SK-N-SH (cell line): ENCODE data around the gene GAS1.

Experiments
- ELF1 ChIP-seq: IDR thresholded peaks from 2 replicates; pipeline ENCODE4 v1.4.0; 2012
- JUND ChIP-seq: IDR thresholded peaks from 2 replicates; pipeline ENCODE4 v1.4.0; 2012
- POLR2AphosphoS5 ChIP-seq: IDR thresholded peaks from 2 replicates; pipeline ENCODE4 v1.6.1; 2012; ENCODE audit warnings: low read depth, low read length
- TF ChIP-seq, protein P1 (sequence below): fragments of 200-600 bp; sonication (generic); IDR thresholded peaks from 2 replicates; pipeline ENCODE4 v1.6.1; 2017; ENCODE audit warnings: antibody characterized with exemption, mild to moderate bottlenecking, moderate library complexity

DNA sequence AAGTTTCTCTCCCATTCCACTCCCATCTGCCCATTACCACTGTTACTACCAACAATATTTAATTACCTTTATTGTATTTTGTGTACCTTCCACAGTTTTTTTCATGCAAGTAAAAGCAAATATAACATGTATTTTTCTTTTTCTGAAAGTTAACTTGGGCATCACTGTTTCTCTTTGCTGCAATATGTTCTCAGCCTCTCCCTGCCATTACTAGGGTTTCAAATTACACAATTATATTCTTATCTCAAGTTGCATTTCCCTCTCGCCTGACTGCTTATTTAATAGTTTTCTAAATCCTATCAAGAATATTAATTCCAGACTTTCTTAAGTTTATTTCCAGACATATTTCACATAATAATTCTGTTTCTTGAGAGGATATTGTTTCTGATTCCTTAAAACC lies 46.9 kb upstream of the GAS1 start:
- no peak for TF ChIP-seq ELF1
- TF ChIP-seq, protein P1, sequence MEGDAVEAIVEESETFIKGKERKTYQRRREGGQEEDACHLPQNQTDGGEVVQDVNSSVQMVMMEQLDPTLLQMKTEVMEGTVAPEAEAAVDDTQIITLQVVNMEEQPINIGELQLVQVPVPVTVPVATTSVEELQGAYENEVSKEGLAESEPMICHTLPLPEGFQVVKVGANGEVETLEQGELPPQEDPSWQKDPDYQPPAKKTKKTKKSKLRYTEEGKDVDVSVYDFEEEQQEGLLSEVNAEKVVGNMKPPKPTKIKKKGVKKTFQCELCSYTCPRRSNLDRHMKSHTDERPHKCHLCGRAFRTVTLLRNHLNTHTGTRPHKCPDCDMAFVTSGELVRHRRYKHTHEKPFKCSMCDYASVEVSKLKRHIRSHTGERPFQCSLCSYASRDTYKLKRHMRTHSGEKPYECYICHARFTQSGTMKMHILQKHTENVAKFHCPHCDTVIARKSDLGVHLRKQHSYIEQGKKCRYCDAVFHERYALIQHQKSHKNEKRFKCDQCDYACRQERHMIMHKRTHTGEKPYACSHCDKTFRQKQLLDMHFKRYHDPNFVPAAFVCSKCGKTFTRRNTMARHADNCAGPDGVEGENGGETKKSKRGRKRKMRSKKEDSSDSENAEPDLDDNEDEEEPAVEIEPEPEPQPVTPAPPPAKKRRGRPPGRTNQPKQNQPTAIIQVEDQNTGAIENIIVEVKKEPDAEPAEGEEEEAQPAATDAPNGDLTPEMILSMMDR, result no peak
- no peak for TF ChIP-seq POLR2AphosphoS5
- TF ChIP-seq JUND, result no peak
